Ishikawa (cell line): ENCODE results near the gene KMT2D.

ENCODE experiments used
- CEBPB ChIP-seq: IDR thresholded peaks from 2 replicates; pipeline ENCODE4 v1.6.1; 2012
- CREB1 ChIP-seq: IDR thresholded peaks from 2 replicates; pipeline ENCODE4 v1.6.1; 2012; ENCODE audit warnings: low read depth
- EGR1 ChIP-seq: IDR thresholded peaks from 2 replicates; pipeline ENCODE4 v1.6.1; 2012
- EP300 ChIP-seq: IDR thresholded peaks from 2 replicates; pipeline ENCODE4 v1.6.1; 2012; ENCODE audit warnings: borderline replicate concordance
- FOXM1 ChIP-seq: IDR thresholded peaks from 2 replicates; pipeline ENCODE4 v1.6.1; 2012; ENCODE audit warnings: low read depth, borderline replicate concordance
- NFIC ChIP-seq: IDR thresholded peaks from 2 replicates; pipeline ENCODE4 v1.6.1; 2012
- RAD21 ChIP-seq: IDR thresholded peaks from 2 replicates; pipeline ENCODE4 v1.6.1; 2012; ENCODE audit warnings: low read depth
- TAF1 ChIP-seq: IDR thresholded peaks from 2 replicates; pipeline ENCODE4 v1.6.1; 2012; ENCODE audit warnings: low read depth, mild to moderate bottlenecking
- TCF12 ChIP-seq: IDR thresholded peaks from 2 replicates; pipeline ENCODE4 v1.6.1; 2012; ENCODE audit warnings: low read depth
- TEAD4 ChIP-seq: IDR thresholded peaks from 2 replicates; pipeline ENCODE4 v1.6.1; 2012
- YY1 ChIP-seq: IDR thresholded peaks from 2 replicates; pipeline ENCODE4 v1.6.1; 2012; ENCODE audit warnings: low read depth
- ZBTB7A ChIP-seq: IDR thresholded peaks from 2 replicates; pipeline ENCODE4 v1.6.1; 2012; ENCODE audit warnings: low read depth
- TF ChIP-seq, protein P1 (sequence below): IDR thresholded peaks from 2 replicates; pipeline ENCODE4 v1.6.1; 2012
- TF ChIP-seq, protein P2 (sequence below): IDR thresholded peaks from 2 replicates; pipeline ENCODE4 v1.6.1; 2012
- TF ChIP-seq, protein P3 (sequence below): IDR thresholded peaks from 2 replicates; pipeline ENCODE4 v1.6.1; 2012; ENCODE audit warnings: low read depth, mild to moderate bottlenecking

The KMT2D gene

DNA sequence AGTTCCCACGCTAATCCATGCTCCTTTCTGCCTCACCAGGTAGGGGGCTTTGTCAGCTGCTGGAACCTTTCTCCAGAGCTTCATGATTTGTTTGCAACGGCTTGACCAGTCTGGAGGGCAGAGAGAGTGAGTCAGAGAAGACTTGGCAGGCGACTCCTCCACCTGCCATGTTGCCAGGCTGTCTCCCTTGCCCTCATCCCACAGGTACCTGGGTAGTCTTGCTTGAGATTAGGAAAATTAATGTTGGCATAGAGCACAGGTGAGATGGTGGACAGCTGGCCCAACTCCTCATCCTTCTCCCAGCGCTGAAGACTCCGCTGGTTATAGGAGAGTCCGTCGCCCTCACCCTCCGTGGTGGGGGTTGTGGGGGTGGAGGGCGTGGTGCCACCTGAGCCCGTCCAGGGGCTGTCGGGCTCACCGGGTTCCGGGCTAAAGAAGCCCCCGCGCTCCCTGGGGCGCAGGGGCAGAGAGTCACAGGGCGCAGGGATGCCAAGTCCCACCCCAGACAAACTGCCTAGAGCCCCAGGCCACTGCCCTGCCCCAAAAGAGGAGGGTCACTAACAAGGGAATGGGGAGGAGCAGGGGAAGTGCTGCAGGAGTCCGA is 18.6 kb downstream of the KMT2D start:
- TF ChIP-seq YY1 (no peak), NFIC (no peak), EGR1 (no peak), EP300 (no peak), TEAD4 (no peak), ZBTB7A (no peak), RAD21 (no peak), CEBPB (no peak), FOXM1 (no peak), TCF12 (no peak), CREB1 (no peak), TAF1 (no peak)
- TF ChIP-seq, protein P1, sequence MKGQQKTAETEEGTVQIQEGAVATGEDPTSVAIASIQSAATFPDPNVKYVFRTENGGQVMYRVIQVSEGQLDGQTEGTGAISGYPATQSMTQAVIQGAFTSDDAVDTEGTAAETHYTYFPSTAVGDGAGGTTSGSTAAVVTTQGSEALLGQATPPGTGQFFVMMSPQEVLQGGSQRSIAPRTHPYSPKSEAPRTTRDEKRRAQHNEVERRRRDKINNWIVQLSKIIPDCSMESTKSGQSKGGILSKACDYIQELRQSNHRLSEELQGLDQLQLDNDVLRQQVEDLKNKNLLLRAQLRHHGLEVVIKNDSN, result no peak
- TF ChIP-seq, protein P2, sequence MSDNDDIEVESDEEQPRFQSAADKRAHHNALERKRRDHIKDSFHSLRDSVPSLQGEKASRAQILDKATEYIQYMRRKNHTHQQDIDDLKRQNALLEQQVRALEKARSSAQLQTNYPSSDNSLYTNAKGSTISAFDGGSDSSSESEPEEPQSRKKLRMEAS, result no peak
- TF ChIP-seq, protein P3, sequence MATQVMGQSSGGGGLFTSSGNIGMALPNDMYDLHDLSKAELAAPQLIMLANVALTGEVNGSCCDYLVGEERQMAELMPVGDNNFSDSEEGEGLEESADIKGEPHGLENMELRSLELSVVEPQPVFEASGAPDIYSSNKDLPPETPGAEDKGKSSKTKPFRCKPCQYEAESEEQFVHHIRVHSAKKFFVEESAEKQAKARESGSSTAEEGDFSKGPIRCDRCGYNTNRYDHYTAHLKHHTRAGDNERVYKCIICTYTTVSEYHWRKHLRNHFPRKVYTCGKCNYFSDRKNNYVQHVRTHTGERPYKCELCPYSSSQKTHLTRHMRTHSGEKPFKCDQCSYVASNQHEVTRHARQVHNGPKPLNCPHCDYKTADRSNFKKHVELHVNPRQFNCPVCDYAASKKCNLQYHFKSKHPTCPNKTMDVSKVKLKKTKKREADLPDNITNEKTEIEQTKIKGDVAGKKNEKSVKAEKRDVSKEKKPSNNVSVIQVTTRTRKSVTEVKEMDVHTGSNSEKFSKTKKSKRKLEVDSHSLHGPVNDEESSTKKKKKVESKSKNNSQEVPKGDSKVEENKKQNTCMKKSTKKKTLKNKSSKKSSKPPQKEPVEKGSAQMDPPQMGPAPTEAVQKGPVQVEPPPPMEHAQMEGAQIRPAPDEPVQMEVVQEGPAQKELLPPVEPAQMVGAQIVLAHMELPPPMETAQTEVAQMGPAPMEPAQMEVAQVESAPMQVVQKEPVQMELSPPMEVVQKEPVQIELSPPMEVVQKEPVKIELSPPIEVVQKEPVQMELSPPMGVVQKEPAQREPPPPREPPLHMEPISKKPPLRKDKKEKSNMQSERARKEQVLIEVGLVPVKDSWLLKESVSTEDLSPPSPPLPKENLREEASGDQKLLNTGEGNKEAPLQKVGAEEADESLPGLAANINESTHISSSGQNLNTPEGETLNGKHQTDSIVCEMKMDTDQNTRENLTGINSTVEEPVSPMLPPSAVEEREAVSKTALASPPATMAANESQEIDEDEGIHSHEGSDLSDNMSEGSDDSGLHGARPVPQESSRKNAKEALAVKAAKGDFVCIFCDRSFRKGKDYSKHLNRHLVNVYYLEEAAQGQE, result no peak

DNA sequence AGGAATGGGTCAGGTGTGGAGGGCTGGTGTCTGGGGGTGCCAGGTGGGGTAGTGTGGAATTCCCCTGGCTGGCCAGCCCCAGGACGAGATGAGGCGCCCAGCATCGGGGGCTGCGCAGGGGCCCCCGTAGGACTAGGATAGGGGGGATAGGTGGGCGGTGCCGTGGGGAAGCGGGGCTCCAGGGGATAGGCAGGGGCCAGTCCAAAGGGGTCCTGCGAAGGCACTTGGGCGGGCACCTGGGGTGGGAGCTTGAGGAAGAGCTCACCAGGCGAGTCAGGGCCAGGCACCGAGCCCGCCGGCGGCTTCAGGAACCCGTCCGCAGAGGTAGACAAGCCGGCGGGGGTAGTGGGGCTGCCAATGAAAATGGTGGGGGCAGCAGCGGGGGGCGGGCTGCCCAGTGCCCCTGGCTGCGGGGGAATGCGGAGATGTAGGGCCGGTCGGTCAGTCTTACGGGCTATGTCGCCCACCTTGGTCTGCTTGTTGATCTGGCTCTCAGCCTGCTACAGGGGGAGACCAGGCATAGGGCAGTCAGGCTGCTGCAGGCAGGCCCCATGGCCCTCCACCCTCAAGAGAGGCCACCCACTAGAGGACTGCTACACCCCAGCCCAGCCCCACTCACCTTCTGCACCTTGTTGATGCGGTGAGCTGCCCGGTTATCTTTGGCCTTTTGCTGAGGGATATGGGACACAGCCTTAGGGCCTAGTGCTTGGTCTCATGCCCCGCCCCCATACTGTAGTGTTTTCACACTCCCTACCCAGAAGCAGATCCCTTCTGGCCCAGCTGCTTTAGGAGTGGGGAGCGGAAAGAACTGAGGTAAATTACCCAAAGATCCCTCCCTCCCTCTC is 19.3 kb downstream of the KMT2D start:
- TF ChIP-seq EP300, result no peak
- no peak for TF ChIP-seq TAF1
- TF ChIP-seq, protein P1, result no peak
- no peak for TF ChIP-seq CREB1
- TF ChIP-seq, protein P2, result no peak
- TF ChIP-seq ZBTB7A, result no peak
- no peak for TF ChIP-seq RAD21
- TF ChIP-seq CEBPB, result no peak

DNA sequence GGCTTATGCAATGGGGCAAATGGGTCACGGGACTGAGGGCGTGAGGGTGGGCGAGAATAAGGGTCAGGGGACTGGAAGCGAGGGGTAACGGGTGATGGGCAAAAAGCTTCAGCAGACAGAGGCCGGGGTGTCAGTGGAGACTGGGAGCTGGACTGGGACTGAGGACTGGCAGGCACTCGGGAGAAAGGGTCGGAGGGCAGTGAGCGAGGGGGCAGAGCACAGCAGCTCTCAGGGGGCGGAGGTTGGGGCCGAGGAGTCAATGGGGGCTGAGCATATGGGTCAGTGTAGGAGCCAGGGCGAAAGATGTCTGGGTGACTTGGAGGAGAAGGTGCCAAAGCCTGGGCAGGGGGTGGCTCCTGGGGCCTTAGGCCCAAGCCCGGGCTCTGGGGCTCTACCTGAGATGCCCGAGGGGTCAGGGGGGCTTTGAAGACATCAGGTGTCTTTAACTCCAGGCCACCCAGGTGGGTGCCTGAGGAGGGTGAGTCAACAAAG is 20.2 kb downstream of the KMT2D start:
- TF ChIP-seq EP300 (no peak), YY1 (no peak), FOXM1 (no peak), CREB1 (no peak), ZBTB7A (no peak)
- TF ChIP-seq, protein P1, result no peak
- TF ChIP-seq, protein P2, result no peak
- TF ChIP-seq, protein P3, result no peak

DNA sequence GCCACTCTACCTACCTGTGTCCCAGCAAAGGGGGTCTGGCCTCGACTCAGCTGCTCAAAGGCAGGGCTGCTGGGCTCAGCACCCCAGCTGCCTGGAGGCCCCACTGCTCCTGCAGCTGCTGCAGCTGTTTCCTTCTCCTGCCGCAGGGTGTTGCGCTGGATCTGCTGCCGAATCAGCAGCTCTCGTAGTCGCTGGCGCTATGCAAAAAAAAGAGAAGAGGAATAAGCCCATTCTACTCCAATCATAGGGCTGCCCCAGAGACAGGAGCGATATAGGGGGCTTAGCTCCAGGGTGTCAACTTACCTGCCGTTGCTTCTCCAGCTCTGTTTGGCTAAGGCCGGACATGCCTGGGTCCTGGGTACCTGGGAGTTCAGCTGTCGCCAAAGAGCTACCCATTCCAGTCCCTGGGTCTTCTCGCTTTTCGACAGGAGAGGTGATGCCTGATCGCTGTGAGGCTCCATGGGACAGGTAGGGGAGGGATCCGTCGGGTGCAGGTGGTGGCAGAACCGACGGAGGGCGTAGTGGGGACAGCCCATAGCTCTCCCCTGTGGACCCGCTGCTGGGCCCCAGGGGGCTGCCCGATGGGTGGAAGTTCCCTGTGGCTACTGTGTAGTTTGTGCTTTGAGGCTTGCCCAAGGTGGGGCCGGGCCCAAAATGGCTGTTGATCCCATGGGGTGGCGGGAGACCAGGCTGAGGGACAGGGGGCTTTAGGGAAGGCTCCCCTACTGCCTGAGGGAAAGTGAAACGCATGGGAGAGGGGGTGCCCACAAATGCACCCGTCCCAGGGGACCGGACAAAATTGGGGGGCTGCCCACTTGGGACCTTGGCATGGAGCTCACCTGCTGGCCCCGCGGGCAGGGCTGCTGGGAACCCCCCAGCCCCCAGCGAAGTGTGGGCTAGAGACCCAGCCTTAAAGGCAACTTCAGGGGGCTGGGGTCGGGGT is 20.9 kb downstream of the KMT2D start:
- TF ChIP-seq NFIC (no peak), TAF1 (no peak), CEBPB (no peak), RAD21 (no peak), TCF12 (no peak), CREB1 (no peak), TEAD4 (no peak), EGR1 (no peak), ZBTB7A (no peak)
- TF ChIP-seq, protein P2, result no peak
- TF ChIP-seq, protein P3, result no peak
